GM12873 (cell line): ENCODE measurements around the gene CDC42EP2.

Experiments
- CTCF ChIP-seq: IDR thresholded peaks from 2 replicates; pipeline ENCODE4 v1.5.1; 2012; ENCODE audit warnings: low read depth, mild to moderate bottlenecking, moderate library complexity, low read length, control low read depth; ENCODE audit not compliant: insufficient read depth; ENCODE audit errors: missing control alignments

The CDC42EP2 gene

GRCh38 chr11:65307298-65308229 lies 7.1 kb upstream of the CDC42EP2 start:
- TF ChIP-seq CTCF = no peak

- no peak for TF ChIP-seq CTCF
Observed at GRCh38 chr11:65308281-65308891, 6.3 kb upstream of the CDC42EP2 start.

GRCh38 chr11:65309006-65309405 lies 5.7 kb upstream of the CDC42EP2 start:
- TF ChIP-seq CTCF = no peak

GRCh38 chr11:65310215-65310614 lies 4.5 kb upstream of the CDC42EP2 start:
- no peak for TF ChIP-seq CTCF

- no peak for TF ChIP-seq CTCF
Observed at GRCh38 chr11:65310736-65311135, 3.9 kb upstream of the CDC42EP2 start.

- no peak for TF ChIP-seq CTCF
Observed at GRCh38 chr11:65311170-65311678, 3.4 kb upstream of the CDC42EP2 start.

GRCh38 chr11:65315204-65315865 lies 669 bp downstream of the CDC42EP2 start:
- TF ChIP-seq CTCF = peak; percentile 95
